Gastrocnemius medialis (tissue), 4 donors: ENCODE results near the gene SORBS1.

Source experiments
- CTCF ChIP-seq, 5 experiments: fragments of 450-650 bp in 3 of 5; fragments of 200-600 bp in 2 of 5; sonication (generic) in 2 of 5; IDR thresholded peaks in 4 of 5; conservative IDR thresholded peaks in 1 of 5; 1 replicate in 4 of 5; 2 replicates in 1 of 5; pipeline ENCODE4 v1.5.1; 2016 to 2019; ENCODE audit warnings: antibody characterized with exemption in 5 of 5, mild to moderate bottlenecking in 3 of 5, moderate library complexity in 3 of 5
- POLR2A ChIP-seq, 2 donors: fragments of 450-650 bp; IDR thresholded peaks; one replicate each; pipeline ENCODE4 v1.6.1; 2017; ENCODE audit warnings: antibody characterized with exemption in 2 of 2, mild to moderate bottlenecking in 2 of 2, moderate library complexity in 2 of 2

GRCh38 chr10:95482501-95483233 lies 78.5 kb downstream of the SORBS1 start:
- TF ChIP-seq POLR2A (IDR thresholded peaks at IDR 0.05) (no peak), CTCF (IDR thresholded peaks at IDR 0.05 in 4 of 5, conservative IDR thresholded peaks at IDR 0.05 in 1 of 5) (no peak)
